Measurements from ENCODE around the gene ZBTB8B. TPM values are rescaled to one million over a fixed set of nuclear protein-coding genes. Genes with fewer than 3 reads are reported as not detected.

Gene ZBTB8B
- total RNA-seq, 1 experiment from 2014 or later = 1.9 TPM

- no peak overlapping the region for H3T11ph ChIP-seq (ENCODE audit: low read length)
- peaks cover 3% of the 10 kb centered on the region; the same call in 1 of the 2 replicates for H3K4me1 ChIP-seq (ENCODE audit: insufficient read depth, low read length)
- no peaks in the 10 kb centered on the region for H3K23me2 ChIP-seq (ENCODE audit: insufficient read length, low read depth, low read length, poor library complexity, severe bottlenecking)
- no peak overlapping the region for H3K9ac ChIP-seq (ENCODE audit: extremely low read depth, insufficient read length, low read length)
- H4K5ac ChIP-seq (ENCODE audit: insufficient read length, low read depth, low read length) = no peak overlapping the region
- peak overlapping the region in 1 of 2 experiments; percentile 54; a peak in 3 of 5 replicates for H3K4me3 Mint-ChIP-seq
- DNase-seq = peak; percentile 67
- H2BK120ac ChIP-seq (ENCODE audit: low read depth, low read length, poor library complexity, severe bottlenecking) = no peak overlapping the region
- no CpG with 5 or more reads among the region's 12 CpGs for WGBS (ENCODE audit: extremely low coverage, insufficient read length, low lambda C conversion rate)
- H3K79me1 ChIP-seq (ENCODE audit: insufficient read depth, low read depth, low read length, poor library complexity, severe bottlenecking) = no peaks in the 10 kb centered on the region
- no peak overlapping the region for H2BK15ac ChIP-seq (ENCODE audit: low read depth, low read length)
- H4K20me1 ChIP-seq (ENCODE audit: control insufficient read depth, insufficient read depth, insufficient read length) = no peaks in the 10 kb centered on the region
- no peak overlapping the region for H2AFZ ChIP-seq (ENCODE audit: low read length)
- H3K27me3 Mint-ChIP-seq (ENCODE audit: low read depth) = no peaks in the 10 kb centered on the region
- TF ChIP-seq, protein P1, sequence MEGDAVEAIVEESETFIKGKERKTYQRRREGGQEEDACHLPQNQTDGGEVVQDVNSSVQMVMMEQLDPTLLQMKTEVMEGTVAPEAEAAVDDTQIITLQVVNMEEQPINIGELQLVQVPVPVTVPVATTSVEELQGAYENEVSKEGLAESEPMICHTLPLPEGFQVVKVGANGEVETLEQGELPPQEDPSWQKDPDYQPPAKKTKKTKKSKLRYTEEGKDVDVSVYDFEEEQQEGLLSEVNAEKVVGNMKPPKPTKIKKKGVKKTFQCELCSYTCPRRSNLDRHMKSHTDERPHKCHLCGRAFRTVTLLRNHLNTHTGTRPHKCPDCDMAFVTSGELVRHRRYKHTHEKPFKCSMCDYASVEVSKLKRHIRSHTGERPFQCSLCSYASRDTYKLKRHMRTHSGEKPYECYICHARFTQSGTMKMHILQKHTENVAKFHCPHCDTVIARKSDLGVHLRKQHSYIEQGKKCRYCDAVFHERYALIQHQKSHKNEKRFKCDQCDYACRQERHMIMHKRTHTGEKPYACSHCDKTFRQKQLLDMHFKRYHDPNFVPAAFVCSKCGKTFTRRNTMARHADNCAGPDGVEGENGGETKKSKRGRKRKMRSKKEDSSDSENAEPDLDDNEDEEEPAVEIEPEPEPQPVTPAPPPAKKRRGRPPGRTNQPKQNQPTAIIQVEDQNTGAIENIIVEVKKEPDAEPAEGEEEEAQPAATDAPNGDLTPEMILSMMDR (conservative IDR thresholded peaks at IDR 0.05) = peak; percentile 79
- no peak overlapping the region for H2BK12ac ChIP-seq (ENCODE audit: insufficient read length, low read depth, low read length)
- no peak overlapping the region for H3K14ac ChIP-seq (ENCODE audit: insufficient read depth, low read length)
- no peak overlapping the region for H4K91ac ChIP-seq (ENCODE audit: insufficient read length, low read depth, low read length)
- H3K27ac ChIP-seq (ENCODE audit: insufficient read length, low read depth, low read length) = no peak overlapping the region
- peaks cover 41 to 47% of the 10 kb centered on the region in 2 experiments for H3K4me1 Mint-ChIP-seq
- peaks cover 10% of the 10 kb centered on the region for H3K9me3 ChIP-seq (ENCODE audit: control insufficient read depth, low read depth, low read length)
- no peaks in the 10 kb centered on the region for H3K79me2 ChIP-seq (ENCODE audit: insufficient read depth, low read length)
- no peak overlapping the region for H4K8ac ChIP-seq (replicated peaks; ENCODE audit: insufficient read length, low read depth, low read length)
- no peak overlapping the region for H3K23ac ChIP-seq (ENCODE audit: insufficient read length, low read depth, low read length)
- peaks cover 23 to 25% of the 10 kb centered on the region in 2 experiments for H3K9me3 Mint-ChIP-seq
- peak overlapping the region in 2 of 3 experiments; percentile 8 to 81; a peak in 4 of 7 replicates for H3K27ac Mint-ChIP-seq
- H3K56ac ChIP-seq (ENCODE audit: insufficient read length, low read depth, low read length) = no peak overlapping the region
- peaks cover 0 to 24% (median 11%) of the 10 kb centered on the region in 3 experiments for H3K36me3 Mint-ChIP-seq (ENCODE audit: insufficient read depth in 1 of 3, low read depth in 3 of 3)
- H2BK20ac ChIP-seq (ENCODE audit: low read depth, low read length, poor library complexity, severe bottlenecking) = no peak overlapping the region
- no peaks in the 10 kb centered on the region for H3K27me3 ChIP-seq (ENCODE audit: insufficient read depth, low read length)
- H3K18ac ChIP-seq (ENCODE audit: insufficient read length, low read depth, low read length) = no peak overlapping the region
- no peak overlapping the region for H3K4me2 ChIP-seq (ENCODE audit: insufficient read depth, insufficient read length, low read length)
- no peak overlapping the region for H2BK5ac ChIP-seq (ENCODE audit: insufficient read length, low read length)
- H2AK5ac ChIP-seq (ENCODE audit: insufficient read length, low read length) = no peak overlapping the region
- H3K4ac ChIP-seq (ENCODE audit: low read depth, low read length) = no peak overlapping the region
Measured at GRCh38 chr1:32448773-32449456, 16.0 kb upstream of the ZBTB8B start.

Data from H9 (cell line).